ENCODE measurements around the gene C11orf52.

Gene C11orf52

GRCh38 chr11:111976119-111976766 lies 57.5 kb downstream of the C11orf52 start:
- DNase-seq (ENCODE audit: low spot score): no peak
